Large intestine (tissue), 3 donors: ENCODE results near the gene ENKUR. TPM values are rescaled to one million over a fixed set of nuclear protein-coding genes. Genes with fewer than 3 reads are reported as not detected.

ENCODE experiments used
- DNase-seq, 2 donors: peaks; one replicate each; pipeline versions ENCODE4 v3.0.0 to v3.0.0-alpha.2; 2013
- H3K27ac ChIP-seq: one replicate; pipeline ENCODE4 v1.5.1; 2013; ENCODE audit warnings: low read length
- H3K27me3 ChIP-seq: 2 replicates; pipeline ENCODE4 v1.6.1; 2013; ENCODE audit warnings: low read length; ENCODE audit not compliant: control insufficient read depth, insufficient read depth
- H3K36me3 ChIP-seq: 2 replicates; pipeline ENCODE4 v1.6.1; 2013; ENCODE audit warnings: low read length; ENCODE audit not compliant: control insufficient read depth, insufficient read depth
- H3K4me1 ChIP-seq: one replicate; pipeline ENCODE4 v1.6.1; 2013; ENCODE audit warnings: low read length; ENCODE audit not compliant: control insufficient read depth, insufficient read depth
- H3K4me3 ChIP-seq: one replicate; pipeline ENCODE4 v1.5.1; 2013; ENCODE audit warnings: low read length
- H3K9me3 ChIP-seq: one replicate; pipeline ENCODE4 v1.6.1; 2013; ENCODE audit warnings: mild to moderate bottlenecking, low read depth, low read length, moderate library complexity; ENCODE audit not compliant: control insufficient read depth
- WGBS: methylation state at CpG from one replicate; pipeline ENCODE4 v1.1.5; 2013; ENCODE audit warnings: low lambda C conversion rate; ENCODE audit not compliant: insufficient coverage; 5-methylcytosine and 5-hydroxymethylcytosine counted together
- polyA plus RNA-seq: library from polyadenylated mRNA; unstranded; fragments of 120-200 nt; gene quantifications from one replicate; pipeline ENCODE4 v1.2.1, GENCODE V29; 2013

ENKUR gene
- polyA plus RNA-seq, 1 donor: 2.6 TPM

DNA sequence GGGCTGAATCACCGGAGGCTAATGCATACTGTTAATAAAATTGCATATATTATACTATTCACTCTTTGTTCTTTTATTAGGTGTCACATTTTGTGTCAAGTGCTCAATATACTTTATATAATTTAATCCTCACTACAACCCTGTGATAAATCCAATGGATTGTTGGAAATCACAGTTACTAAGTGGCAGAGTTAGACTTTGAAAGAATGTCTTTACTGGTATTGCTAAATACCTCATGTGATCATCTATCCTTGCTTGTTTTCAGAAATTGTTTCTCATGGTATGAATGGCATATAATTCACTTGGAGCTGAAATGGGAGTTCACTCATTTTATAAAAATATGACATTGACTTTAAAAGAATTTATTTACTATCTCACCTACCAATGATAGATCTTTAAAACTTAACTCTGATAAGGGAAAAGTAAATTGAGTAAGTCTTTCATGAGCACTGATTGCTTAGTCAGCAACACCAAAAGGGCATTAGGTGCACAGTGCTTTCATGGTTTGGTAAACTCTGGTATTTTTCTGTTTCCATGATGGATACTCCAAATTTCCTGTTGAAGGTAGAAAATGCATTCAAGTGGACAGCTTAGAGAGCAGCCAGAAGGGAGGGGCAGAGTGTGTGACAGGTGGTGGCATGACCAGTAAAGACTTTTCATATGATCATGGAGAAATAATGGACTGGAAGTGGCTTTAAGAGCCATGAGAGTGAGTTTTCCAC lies 22.6 kb downstream of the ENKUR start:
- no CpG with 5 or more reads among the region's 1 CpG for WGBS
- H3K4me3 ChIP-seq: no peak overlapping the region
- H3K27ac ChIP-seq: peak overlapping the region; percentile 60

GRCh38 chr10:24992512-24993133 lies 23.3 kb downstream of the ENKUR start:
- H3K9me3 ChIP-seq: no peaks in the 10 kb centered on the region
- peak overlapping the region; percentile 21 for H3K27ac ChIP-seq
- H3K4me1 ChIP-seq: peaks cover 4% of the 10 kb centered on the region
- H3K27me3 ChIP-seq: no peaks in the 10 kb centered on the region
- H3K36me3 ChIP-seq: no peaks in the 10 kb centered on the region
- DNase-seq: no peak
- WGBS: no CpG with 5 or more reads among the region's 3 CpGs
- H3K4me3 ChIP-seq: no peak overlapping the region

More for the DNA sequence above, 22.6 kb downstream of the ENKUR start:
- peak in 1 of 2 donors; percentile 64 for DNase-seq
- Histone ChIP-seq H3K9me3 (no peaks in the 10 kb centered on the region), H3K36me3 (no peaks in the 10 kb centered on the region), H3K27me3 (no peaks in the 10 kb centered on the region), H3K4me1 (peaks cover 4% of the 10 kb centered on the region)

DNA sequence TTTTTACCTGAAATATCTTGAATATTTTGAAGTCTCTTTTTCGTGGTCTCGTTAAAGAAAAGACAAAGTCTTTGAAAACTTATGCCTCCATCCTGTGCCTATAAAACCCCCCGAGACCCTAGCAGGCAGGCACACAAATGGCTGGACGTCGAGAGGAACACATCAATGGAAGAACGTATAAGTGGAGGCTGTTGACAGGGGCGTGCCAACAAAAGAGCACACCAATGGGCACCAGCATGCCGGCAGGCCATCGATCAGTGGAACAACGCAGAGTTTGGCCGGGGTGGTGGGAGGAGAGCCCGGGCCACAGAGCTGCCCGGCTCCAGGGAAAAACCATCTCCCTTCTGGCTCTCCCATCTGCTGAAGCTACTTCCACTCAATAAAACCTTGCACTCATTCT lies 24.7 kb downstream of the ENKUR start:
- Histone ChIP-seq H3K36me3 (no peaks in the 10 kb centered on the region), H3K4me3 (no peak overlapping the region), H3K27ac (no peak overlapping the region), H3K27me3 (no peaks in the 10 kb centered on the region), H3K9me3 (no peaks in the 10 kb centered on the region), H3K4me1 (peaks cover 4% of the 10 kb centered on the region)
- WGBS: 100% methylated on average over 2 of the region's 13 CpGs
- no peak for DNase-seq

GRCh38 chr10:24989867-24990266 lies 26.1 kb downstream of the ENKUR start:
- peaks cover 4% of the 10 kb centered on the region for H3K4me1 ChIP-seq

DNA sequence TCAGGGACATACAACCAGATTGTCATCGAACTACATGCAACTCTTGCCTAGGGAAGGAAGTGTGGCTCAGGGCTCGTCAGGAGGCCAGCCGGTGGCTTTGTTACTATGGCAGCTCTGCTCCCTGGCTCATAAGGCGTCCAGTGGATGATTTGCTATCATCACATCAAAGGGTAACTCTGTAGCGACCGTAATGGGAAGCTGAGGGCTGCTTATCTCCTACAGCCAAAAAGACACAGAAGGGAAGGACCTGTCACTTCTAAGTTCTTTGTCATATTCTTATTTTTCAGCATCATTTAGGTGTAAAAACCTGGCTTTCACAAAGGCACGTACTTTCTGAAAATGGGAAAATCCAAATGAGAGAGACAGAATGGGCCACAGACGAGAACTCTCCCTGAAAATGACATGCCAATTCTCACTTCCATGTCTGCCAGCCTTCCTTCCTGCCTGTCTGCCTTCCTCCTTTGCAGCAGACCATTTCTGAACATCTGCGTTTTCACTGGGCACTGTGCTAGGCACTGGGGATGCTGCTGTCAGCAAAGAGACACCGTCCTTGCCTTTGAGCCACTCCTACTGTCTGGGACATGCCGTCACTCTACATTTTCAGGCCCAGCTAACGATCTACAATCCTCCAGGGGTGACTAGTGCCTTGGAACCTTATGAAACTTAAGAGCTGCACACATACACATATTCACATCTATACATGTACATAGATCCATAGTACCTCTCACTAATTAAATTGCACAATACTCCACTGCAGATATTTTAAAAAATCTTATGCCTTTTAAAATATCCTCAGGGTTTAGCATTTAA lies 26.9 kb downstream of the ENKUR start:
- no peak overlapping the region for H3K4me3 ChIP-seq
- 73% methylated on average over 3 of the region's 12 CpGs for WGBS
- H3K27ac ChIP-seq: no peak overlapping the region
- no peaks in the 10 kb centered on the region for H3K36me3 ChIP-seq
- H3K27me3 ChIP-seq: no peaks in the 10 kb centered on the region
- peaks cover 4% of the 10 kb centered on the region for H3K4me1 ChIP-seq
- DNase-seq: no peak
- no peaks in the 10 kb centered on the region for H3K9me3 ChIP-seq

More at GRCh38 chr10:24989867-24990266, 26.1 kb downstream of the ENKUR start:
- DNase-seq: no peak
- H3K4me3 ChIP-seq: no peak overlapping the region
- H3K9me3 ChIP-seq: no peaks in the 10 kb centered on the region
- WGBS: 67% methylated on average over 1 of the region's 1 CpG
- no peak overlapping the region for H3K27ac ChIP-seq
- no peaks in the 10 kb centered on the region for H3K36me3 ChIP-seq
- no peaks in the 10 kb centered on the region for H3K27me3 ChIP-seq

DNA sequence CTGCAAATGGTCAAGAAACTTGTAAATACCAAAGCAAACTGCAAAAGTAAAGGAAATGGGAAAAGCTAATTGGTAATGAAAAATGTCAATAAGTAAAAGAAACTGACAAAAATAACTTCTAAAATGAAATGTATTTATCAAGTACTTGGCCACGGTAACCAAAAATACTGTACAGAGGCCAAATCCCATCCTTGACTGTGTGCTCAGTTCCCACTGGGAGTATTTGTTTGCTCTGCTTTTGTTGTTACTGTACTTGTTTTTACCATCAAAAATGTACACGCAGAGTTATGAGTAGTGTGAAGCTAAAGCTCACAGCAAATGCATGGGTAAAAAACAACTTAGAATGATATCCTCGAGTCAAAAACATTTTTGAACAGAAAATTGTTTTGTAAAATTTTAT lies 31.1 kb downstream of the ENKUR start:
- no peaks in the 10 kb centered on the region for H3K27me3 ChIP-seq
- H3K36me3 ChIP-seq: no peaks in the 10 kb centered on the region
- no peak for DNase-seq
- no peak overlapping the region for H3K27ac ChIP-seq
- WGBS: 50% methylated on average over 2 of the region's 3 CpGs
- no peaks in the 10 kb centered on the region for H3K4me1 ChIP-seq
- H3K9me3 ChIP-seq: no peaks in the 10 kb centered on the region
- no peak overlapping the region for H3K4me3 ChIP-seq

GRCh38 chr10:24983946-24984345 lies 32.0 kb downstream of the ENKUR start:
- no peaks in the 10 kb centered on the region for H3K27me3 ChIP-seq
- no peak for DNase-seq
- no peaks in the 10 kb centered on the region for H3K36me3 ChIP-seq
- H3K4me1 ChIP-seq: no peaks in the 10 kb centered on the region
- no peak overlapping the region for H3K4me3 ChIP-seq
- 100% methylated on average over 1 of the region's 3 CpGs for WGBS
- H3K27ac ChIP-seq: no peak overlapping the region
- no peaks in the 10 kb centered on the region for H3K9me3 ChIP-seq

DNA sequence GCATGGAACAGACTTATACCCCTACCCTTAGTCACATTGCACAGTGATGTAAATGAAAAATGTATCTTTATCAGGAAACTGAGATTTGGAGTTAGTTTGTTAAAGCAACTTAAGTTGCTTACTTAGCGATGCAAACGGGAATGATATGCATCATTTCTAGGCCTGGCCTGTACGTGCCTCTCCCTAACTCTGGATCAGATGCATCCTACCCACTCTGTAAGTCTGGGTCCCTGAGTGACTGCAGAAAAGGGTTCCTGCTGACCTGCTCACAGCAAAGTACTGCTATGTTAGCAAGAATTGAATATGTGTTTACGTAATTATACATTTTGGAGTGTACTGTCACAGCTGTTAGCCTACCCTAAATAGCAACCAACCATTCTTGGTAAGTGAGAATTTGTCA lies 32.8 kb downstream of the ENKUR start:
- Histone ChIP-seq H3K27ac (no peak overlapping the region), H3K4me3 (no peak overlapping the region), H3K36me3 (no peaks in the 10 kb centered on the region), H3K4me1 (no peaks in the 10 kb centered on the region), H3K27me3 (no peaks in the 10 kb centered on the region), H3K9me3 (no peaks in the 10 kb centered on the region)
- no peak for DNase-seq
- WGBS: no CpG with 5 or more reads among the region's 4 CpGs

DNA sequence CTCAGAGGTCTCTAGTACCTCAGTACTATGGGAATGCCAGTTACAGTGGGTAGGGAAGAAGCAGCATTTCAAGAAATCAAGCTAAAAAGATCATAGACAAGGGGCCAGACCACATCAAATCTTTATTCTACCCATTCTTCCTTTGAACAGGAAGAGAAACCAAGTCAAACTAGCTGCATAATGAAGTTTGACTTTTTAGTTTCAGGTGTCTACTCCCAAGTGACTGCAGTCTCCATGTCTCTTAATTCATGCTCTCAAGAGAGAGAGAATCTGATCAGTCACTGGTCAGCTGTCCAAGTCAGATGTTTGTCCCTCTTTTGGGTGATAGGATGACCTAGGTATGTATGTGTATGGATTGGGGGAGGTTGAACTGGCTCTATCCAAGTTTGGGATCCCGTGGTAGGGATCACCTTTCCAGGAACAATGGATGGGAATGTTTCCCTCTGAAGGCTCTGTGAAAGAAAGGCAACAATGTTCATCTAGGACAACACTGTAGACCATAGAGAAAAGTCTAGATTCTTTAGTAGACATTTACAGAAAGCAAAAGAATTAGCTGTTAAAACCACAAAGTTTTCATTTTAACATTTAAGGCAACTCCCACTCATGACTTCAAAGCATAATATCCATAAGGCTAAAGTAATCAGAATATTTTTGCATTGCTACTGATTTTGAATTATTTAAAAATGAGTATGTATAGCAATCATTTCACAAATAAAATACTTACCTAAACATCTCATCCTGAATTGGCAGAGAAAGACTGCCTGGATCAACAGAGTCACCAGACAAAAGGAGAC lies 33.4 kb downstream of the ENKUR start:
- Histone ChIP-seq H3K36me3 (no peaks in the 10 kb centered on the region), H3K27ac (no peak overlapping the region), H3K4me3 (no peak overlapping the region), H3K27me3 (no peaks in the 10 kb centered on the region), H3K9me3 (no peaks in the 10 kb centered on the region), H3K4me1 (no peaks in the 10 kb centered on the region)
- no CpG with 5 or more reads among the region's 1 CpG for WGBS
- DNase-seq: no peak

- WGBS: 100% methylated on average over 4 of the region's 5 CpGs
- DNase-seq: no peak
- Histone ChIP-seq H3K4me1 (no peaks in the 10 kb centered on the region), H3K27ac (no peak overlapping the region), H3K9me3 (no peaks in the 10 kb centered on the region), H3K36me3 (no peaks in the 10 kb centered on the region), H3K4me3 (no peak overlapping the region), H3K27me3 (no peaks in the 10 kb centered on the region)
These were observed 34.7 kb downstream of the ENKUR start for GRCh38 chr10:24981161-24981710.
